Fibroblast of lung (primary cell): Measurements from ENCODE around the gene TIAM2. TPM values are rescaled to one million over a fixed set of nuclear protein-coding genes. Genes with fewer than 3 reads are reported as not detected.

Experiments used
- DNase-seq, 2 donors: peaks; one replicate each; pipeline versions ENCODE4 v3.0.0 to v3.0.0-alpha.2; 2010; ENCODE audit warnings: low read depth in 2 of 2
- H2AFZ ChIP-seq: 2 replicates; pipeline ENCODE4 v1.5.1; 2012; ENCODE audit warnings: low read length, control low read depth, inconsistent platforms
- H3K27ac ChIP-seq: 2 replicates; pipeline ENCODE4 v1.5.1; 2011; ENCODE audit warnings: low read length, control low read depth; ENCODE audit not compliant: insufficient read depth
- H3K27me3 ChIP-seq: 2 replicates; pipeline ENCODE4 v1.5.1; 2011; ENCODE audit warnings: mild to moderate bottlenecking, low read length; ENCODE audit not compliant: control insufficient read depth, insufficient read depth
- H3K36me3 ChIP-seq: 2 replicates; pipeline ENCODE4 v1.5.1; 2011; ENCODE audit warnings: low read length; ENCODE audit not compliant: control insufficient read depth, insufficient read depth
- H3K4me1 ChIP-seq: 2 replicates; pipeline ENCODE4 v1.5.1; 2011; ENCODE audit warnings: low read length; ENCODE audit not compliant: control insufficient read depth, insufficient read depth; ENCODE audit errors: extremely low read depth
- H3K4me2 ChIP-seq: 2 replicates; pipeline ENCODE4 v1.5.1; 2011; ENCODE audit warnings: low read length, control low read depth; ENCODE audit not compliant: insufficient read depth; ENCODE audit errors: extremely low read depth
- H3K4me3 ChIP-seq, 4 experiments: fragments of 200-600 bp in 1 of 4; sonication (generic) in 1 of 4; replicated peaks in 1 of 4; 2 replicates each; pipeline ENCODE4 v1.5.1; 2011 to 2016; ENCODE audit warnings: low read length in 4 of 4, low read depth in 3 of 4, mild to moderate bottlenecking in 3 of 4, control low read depth in 2 of 4, inconsistent platforms in 1 of 4, mixed read lengths in 1 of 4; ENCODE audit not compliant: insufficient read depth in 1 of 4; ENCODE audit errors: control extremely low read depth in 1 of 4
- H3K79me2 ChIP-seq: 2 replicates; pipeline ENCODE4 v1.5.1; 2012; ENCODE audit warnings: mild to moderate bottlenecking, low read length, inconsistent platforms; ENCODE audit not compliant: control insufficient read depth, insufficient read depth
- H3K9ac ChIP-seq: 2 replicates; pipeline ENCODE4 v1.5.1; 2011; ENCODE audit warnings: mild to moderate bottlenecking, low read length, control low read depth; ENCODE audit not compliant: insufficient read depth
- H3K9me3 ChIP-seq: 2 replicates; pipeline ENCODE4 v1.5.1; 2012; ENCODE audit warnings: low read depth, low read length; ENCODE audit not compliant: control insufficient read depth, insufficient read depth
- H4K20me1 ChIP-seq: 2 replicates; pipeline ENCODE4 v1.5.1; 2011; ENCODE audit warnings: low read length; ENCODE audit not compliant: control insufficient read depth, insufficient read depth; ENCODE audit errors: extremely low read depth
- EZH2 ChIP-seq: IDR thresholded peaks from 2 replicates; pipeline ENCODE4 v1.5.1; 2012; ENCODE audit warnings: low read length, control low read depth, mild to moderate bottlenecking; ENCODE audit errors: missing control alignments
- polyA plus RNA-seq, 2 donors: library from polyadenylated mRNA; depleted of rRNA in 1 of 2; stranded (reverse) in 1 of 2; unstranded in 1 of 2; fragments of >200 nt; gene quantifications; 2 replicates each; pipeline ENCODE4 v1.2.1, GENCODE V29; 2011 to 2012; ENCODE audit warnings: missing spikeins in 1 of 2
- total RNA-seq: library from RNA; depleted of rRNA; stranded (reverse); fragments of >200 nt; gene quantifications from 2 replicates; pipeline ENCODE4 v1.2.1, GENCODE V29; 2014
- TF ChIP-seq, protein P1 (sequence below), 2 donors: IDR thresholded peaks in 1 of 2; conservative IDR thresholded peaks in 1 of 2; 1 replicate in 1 of 2; 2 replicates in 1 of 2; pipeline ENCODE4 v1.5.1; 2011 to 2012; ENCODE audit warnings: low read length in 2 of 2, control low read depth in 1 of 2, inconsistent platforms in 1 of 2, low read depth in 1 of 2, mild to moderate bottlenecking in 1 of 2

TIAM2 gene
- total and polyA plus RNA-seq, 2 donors (not counting 1 experiment from before 2014, with no cell fraction given): 6.2 to 11.2 TPM

- Histone ChIP-seq H4K20me1 (no peaks in the 10 kb centered on the region), H3K36me3 (no peaks in the 10 kb centered on the region), H3K9ac (no peak overlapping the region), H2AFZ (no peak overlapping the region), H3K79me2 (no peaks in the 10 kb centered on the region), H3K9me3 (no peaks in the 10 kb centered on the region), H3K4me2 (no peak overlapping the region), H3K27ac (no peak overlapping the region), H3K4me1 (no peaks in the 10 kb centered on the region), H3K27me3 (no peaks in the 10 kb centered on the region), H3K4me3 (no peak overlapping the region)
- TF ChIP-seq EZH2: no peak
- TF ChIP-seq, protein P1, sequence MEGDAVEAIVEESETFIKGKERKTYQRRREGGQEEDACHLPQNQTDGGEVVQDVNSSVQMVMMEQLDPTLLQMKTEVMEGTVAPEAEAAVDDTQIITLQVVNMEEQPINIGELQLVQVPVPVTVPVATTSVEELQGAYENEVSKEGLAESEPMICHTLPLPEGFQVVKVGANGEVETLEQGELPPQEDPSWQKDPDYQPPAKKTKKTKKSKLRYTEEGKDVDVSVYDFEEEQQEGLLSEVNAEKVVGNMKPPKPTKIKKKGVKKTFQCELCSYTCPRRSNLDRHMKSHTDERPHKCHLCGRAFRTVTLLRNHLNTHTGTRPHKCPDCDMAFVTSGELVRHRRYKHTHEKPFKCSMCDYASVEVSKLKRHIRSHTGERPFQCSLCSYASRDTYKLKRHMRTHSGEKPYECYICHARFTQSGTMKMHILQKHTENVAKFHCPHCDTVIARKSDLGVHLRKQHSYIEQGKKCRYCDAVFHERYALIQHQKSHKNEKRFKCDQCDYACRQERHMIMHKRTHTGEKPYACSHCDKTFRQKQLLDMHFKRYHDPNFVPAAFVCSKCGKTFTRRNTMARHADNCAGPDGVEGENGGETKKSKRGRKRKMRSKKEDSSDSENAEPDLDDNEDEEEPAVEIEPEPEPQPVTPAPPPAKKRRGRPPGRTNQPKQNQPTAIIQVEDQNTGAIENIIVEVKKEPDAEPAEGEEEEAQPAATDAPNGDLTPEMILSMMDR (conservative IDR thresholded peaks at IDR 0.05 in 1 of 2, IDR thresholded peaks at IDR 0.05 in 1 of 2; ENCODE audit: low read depth in 1 of 2, low read length in 2 of 2): no peak
- no peak for DNase-seq
These were observed 289.7 kb downstream of the TIAM2 start for GRCh38 chr6:155284775-155285174.

- H3K9ac ChIP-seq: no peak overlapping the region
- no peak overlapping the region for H2AFZ ChIP-seq
- H4K20me1 ChIP-seq: no peaks in the 10 kb centered on the region
- no peaks in the 10 kb centered on the region for H3K9me3 ChIP-seq
- no peak overlapping the region for H3K4me3 ChIP-seq
- H3K27me3 ChIP-seq: no peaks in the 10 kb centered on the region
- no peak overlapping the region for H3K27ac ChIP-seq
- no peak for TF ChIP-seq EZH2
- TF ChIP-seq, protein P1 (conservative IDR thresholded peaks at IDR 0.05 in 1 of 2, IDR thresholded peaks at IDR 0.05 in 1 of 2; ENCODE audit: low read depth in 1 of 2, low read length in 2 of 2): no peak
- no peaks in the 10 kb centered on the region for H3K79me2 ChIP-seq
- no peaks in the 10 kb centered on the region for H3K4me1 ChIP-seq
- no peak overlapping the region for H3K4me2 ChIP-seq
- no peak for DNase-seq
- no peaks in the 10 kb centered on the region for H3K36me3 ChIP-seq
These were observed 292.6 kb downstream of the TIAM2 start for GRCh38 chr6:155287762-155288161.

DNA sequence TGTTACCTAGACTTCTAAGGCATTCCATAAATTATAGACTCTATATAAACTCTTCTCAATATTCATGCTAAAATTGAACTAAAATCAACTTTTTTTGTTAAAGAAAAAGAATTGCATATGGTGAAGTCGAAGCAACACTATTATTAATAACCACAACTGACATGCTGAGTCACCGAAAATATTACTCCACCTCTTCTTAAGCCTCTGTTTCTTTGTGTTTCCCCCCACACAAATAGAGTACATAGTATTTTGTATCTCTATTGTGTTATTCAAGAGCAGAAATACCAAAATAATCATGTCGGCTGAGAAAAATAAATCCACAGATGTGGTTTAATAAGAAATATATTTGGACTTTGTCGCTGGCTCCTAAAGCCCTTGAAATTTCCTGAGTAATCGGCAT is 295.4 kb downstream of the TIAM2 start:
- TF ChIP-seq EZH2: no peak
- TF ChIP-seq, protein P1 (conservative IDR thresholded peaks at IDR 0.05 in 1 of 2, IDR thresholded peaks at IDR 0.05 in 1 of 2; ENCODE audit: low read depth in 1 of 2, low read length in 2 of 2): no peak
- Histone ChIP-seq H2AFZ (no peak overlapping the region), H4K20me1 (no peaks in the 10 kb centered on the region), H3K9me3 (no peaks in the 10 kb centered on the region), H3K4me3 (no peak overlapping the region), H3K27me3 (no peaks in the 10 kb centered on the region), H3K27ac (no peak overlapping the region), H3K4me2 (no peak overlapping the region), H3K4me1 (no peaks in the 10 kb centered on the region), H3K79me2 (no peaks in the 10 kb centered on the region), H3K36me3 (no peaks in the 10 kb centered on the region), H3K9ac (no peak overlapping the region)
- no peak for DNase-seq
